Stimulated activated CD8-positive, alpha-beta memory T cell treated with anti-CD3 and anti-CD28 coated beads, Interleukin-15, amount 100 ng/mL, for 48 hours (primary cell): Measurements from ENCODE around the gene LHCGR.
"Not testable (repeated sequence)": the region's sequence is repeated elsewhere in the genome, so short reads cannot be mapped to it uniquely, and the experiment has no call there.

Source experiments
- DNase-seq, 2 donors: peaks; one replicate each; pipeline ENCODE4 v3.0.0-alpha.2; 2020; ENCODE audit warnings: low read depth in 2 of 2

LHCGR gene

DNA sequence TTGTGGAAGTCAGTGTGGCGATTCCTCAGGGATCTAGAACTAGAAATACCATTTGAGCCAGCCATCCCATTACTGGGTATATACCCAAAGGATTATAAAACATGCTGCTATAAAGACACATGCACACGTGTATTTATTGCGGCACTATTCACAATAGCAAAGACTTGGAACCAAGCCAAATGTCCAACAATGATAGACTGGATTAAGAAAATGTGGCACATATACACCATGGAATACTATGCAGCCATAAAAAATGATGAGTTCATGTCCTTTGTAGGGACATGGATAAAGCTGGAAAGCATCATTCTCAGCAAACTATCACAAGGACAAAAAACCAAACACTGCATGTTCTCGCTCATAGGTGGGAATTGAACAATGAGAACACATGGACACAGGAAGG lies 16.3 kb downstream of the LHCGR start:
- not testable (repeated sequence) for DNase-seq

DNA sequence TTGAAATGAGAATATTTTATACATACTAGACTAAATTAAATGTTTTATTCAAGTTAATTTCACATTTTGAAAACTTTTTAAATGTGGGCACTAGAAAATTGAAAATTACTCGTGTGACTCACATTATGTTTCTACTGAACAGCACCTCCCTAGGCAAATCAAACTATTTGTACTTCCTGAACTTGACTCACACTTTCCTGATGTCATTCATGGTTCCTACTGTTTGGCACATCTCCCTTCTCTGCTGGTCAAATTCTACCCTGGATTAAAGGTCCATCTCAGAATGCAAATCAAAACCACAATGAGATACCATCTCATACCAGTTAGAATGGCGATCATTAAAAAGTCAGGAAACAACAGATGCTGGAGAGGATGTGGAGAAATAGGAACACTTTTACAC lies 16.7 kb downstream of the LHCGR start:
- no peak for DNase-seq

DNA sequence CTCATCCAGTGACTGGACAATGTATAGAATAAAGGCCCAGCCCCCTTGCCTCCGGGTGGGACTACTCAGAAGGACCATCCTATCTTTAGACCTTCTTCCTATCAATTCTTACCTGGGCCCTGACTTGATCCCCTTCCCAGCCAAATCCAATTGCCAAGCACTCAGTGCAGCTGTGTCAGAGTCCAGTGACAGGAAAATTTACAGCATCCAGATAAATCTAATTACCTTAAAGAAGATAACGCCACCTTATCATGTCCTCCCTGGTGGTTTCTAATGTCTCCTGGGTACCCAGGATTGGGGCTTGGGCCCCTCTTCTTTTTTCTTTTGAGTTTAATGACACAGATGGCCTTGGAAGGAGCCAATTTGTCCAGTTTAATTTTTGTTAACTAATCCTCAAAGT lies 19.3 kb downstream of the LHCGR start:
- no peak for DNase-seq

DNA sequence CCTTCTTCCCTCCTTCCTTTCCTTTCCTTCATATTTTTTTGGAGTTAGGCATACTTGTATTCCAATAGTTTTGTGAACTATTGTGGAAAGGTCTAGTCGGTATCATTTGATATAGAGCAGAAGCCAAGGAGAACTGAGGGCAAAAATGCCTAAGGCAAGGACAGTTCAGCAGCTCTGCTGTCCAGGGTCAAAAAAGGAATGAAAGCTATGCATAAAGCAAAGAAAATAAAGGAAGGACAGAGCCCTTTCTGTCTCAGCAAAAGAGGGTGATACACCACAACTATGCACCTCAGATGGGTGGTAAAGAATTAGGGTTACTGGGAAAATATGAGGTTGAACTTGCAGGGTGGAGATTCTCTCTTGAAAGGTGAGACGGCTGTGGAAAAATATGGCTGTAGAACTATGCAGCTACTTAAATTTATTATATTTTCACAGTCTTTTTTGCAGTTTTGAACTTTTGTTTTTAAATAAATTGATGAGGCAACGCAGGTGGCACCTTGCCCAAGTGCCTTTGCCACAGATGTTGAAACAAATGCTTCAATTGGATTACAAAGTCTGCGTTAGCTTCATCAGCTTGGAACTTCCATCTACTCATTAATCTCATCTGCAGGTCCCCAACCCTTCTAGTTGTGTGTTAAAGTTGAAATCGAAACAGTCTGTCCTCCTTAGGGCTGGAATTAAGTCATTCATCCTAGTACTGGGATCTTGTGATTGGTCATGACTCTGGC lies 20.8 kb downstream of the LHCGR start:
- DNase-seq = no peak

DNA sequence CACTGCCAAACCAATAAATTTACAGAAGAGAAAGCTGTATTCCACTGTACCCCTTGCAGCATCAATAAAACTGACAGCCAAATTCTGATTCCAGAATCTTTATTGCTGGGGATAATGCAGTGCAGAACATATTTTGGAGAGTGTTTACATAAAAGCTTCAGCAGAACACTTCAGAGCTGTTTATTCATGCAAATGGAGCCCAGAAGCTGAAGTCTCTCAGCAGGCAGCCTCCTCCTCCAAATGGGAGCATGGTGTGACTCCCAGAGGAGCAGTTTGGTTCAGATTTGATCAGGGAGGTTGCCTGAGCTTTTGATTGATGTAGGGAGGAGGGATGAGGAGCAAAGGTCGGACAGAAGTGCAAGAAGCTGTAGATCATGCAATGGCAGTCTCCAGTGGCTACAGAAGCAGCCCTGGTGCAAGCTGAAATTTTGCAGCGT lies 22.4 kb downstream of the LHCGR start:
- no peak for DNase-seq

DNA sequence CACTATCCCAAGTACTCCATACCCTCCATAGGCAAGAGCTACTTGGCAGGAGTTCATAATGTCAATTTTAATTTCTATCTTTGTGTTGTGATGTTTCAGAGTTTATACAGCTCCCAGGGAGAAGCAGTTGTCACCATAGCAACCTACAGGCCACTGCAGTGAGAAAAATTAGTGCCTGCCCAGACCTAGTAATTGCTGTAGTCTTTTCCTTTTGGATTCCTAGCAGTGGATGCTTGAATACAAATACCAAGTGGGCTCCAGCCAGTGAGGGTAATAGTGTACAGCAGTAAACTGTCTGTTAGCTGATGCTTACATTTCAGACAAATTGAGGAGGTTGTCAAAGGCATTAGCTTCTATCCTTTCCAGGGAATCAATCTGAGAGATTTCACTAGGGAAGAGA lies 26.7 kb downstream of the LHCGR start:
- DNase-seq = no peak

DNA sequence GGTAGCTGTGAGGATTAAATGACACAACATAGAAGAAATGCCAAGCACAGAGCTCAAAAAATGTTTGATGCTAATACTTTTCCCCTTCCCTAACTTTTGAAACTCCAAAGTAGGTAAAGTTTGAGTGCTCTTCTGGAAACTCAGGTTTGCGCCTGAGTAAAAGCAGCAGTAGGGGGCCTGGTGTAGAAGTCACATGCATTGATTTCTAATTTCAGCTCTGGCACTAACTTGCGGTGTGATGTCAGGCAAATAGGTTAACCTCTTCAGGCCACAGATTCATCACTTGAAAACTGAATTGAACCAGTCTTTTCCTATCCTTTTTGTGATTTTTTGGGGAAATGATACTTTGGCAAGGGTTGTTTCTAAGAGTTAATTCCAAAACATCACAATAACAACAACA lies 27.2 kb downstream of the LHCGR start:
- no peak for DNase-seq

DNA sequence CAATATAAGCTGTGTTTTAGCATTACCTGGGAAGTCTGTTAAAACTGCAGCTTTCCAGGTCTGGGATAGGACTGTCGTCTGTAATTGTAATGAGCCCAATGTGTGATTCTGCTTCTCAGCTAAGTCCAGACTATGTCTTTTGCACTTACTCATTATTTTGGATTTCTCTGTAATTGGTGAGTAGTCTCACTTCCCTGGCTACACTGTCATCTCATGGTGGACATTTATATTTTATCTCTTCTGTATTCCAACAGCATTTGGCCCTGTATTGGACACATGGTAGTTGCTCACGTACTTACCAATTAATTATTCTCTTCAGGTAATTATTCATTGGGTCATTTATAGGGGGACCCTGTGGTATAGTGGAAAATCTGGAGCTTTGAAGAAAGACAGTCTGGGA lies 28.0 kb downstream of the LHCGR start:
- no peak for DNase-seq

DNA sequence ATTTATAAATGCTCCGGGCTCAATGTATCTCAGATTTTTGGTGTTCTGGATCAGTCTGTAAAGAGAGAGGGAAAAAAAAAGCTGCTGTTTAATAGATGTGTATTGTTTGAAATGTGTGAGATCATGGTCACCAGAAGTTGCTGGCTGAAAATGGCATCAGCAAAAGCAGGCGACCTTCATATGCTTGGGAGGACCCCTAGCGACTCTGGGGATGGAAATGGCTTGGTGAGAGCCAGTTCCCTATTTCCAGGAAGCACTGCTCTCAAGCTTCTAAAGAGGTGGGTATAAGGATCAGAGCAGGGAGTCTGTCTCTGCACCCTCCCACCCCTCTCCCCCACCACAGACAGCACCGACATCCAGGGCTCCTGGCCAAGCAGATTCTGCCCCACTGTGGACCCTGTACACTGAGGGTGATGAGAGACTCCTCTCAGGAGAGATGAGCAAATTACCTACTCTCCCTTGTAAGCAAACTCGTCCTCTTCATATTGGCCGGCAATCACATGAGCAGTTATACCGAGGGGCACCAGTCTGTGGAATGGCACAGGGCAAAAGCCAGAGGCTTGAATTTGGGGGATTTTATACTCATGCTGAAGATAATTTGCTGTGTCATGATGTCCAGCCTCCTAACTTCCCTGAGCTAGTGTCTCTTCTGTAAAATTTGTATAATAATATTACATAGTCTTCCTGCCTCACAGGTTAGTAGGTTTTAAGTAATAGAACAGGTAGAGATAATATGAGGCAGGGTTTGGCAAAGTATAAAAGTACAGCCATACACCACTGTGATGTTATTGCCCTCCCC lies 29.6 kb downstream of the LHCGR start:
- no peak for DNase-seq

DNA sequence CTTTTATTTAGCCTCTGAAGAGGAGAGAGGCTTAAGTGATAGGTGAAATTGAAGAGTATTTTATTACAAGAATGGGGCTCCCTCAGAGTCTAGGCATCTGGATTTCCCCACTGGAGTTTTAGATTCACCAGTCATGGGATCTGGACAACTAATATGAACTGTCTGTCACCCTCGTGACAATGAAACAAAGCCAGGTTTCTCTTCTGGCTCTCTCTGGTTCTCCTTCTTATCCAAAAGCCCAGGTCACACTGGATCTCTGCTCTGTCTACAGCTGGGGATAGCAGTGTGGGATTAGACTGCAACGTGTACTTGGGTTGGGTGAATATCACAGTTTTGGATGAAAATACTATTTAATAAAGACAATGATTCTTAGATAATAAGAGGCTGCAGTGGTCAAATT lies 31.2 kb downstream of the LHCGR start:
- DNase-seq = no peak

DNA sequence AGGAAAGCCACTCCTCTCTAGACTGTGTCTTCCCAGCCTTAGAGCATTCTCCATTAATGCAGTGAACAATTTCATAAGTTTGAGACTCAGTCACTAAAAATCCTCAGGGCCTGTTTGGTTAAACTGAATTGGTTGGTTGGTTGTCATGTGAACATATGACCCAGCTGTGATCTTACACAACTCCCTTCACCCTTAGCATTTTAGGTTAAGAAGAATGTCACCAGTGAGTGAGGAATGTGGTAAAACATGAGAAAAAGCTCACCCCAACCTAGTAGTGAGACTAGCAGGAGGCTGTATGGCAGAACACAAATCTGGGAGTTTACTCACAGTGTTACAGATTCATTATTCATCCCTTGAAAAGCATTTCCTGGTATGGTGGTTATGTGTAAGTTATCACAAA lies 32.4 kb downstream of the LHCGR start:
- no peak for DNase-seq

DNA sequence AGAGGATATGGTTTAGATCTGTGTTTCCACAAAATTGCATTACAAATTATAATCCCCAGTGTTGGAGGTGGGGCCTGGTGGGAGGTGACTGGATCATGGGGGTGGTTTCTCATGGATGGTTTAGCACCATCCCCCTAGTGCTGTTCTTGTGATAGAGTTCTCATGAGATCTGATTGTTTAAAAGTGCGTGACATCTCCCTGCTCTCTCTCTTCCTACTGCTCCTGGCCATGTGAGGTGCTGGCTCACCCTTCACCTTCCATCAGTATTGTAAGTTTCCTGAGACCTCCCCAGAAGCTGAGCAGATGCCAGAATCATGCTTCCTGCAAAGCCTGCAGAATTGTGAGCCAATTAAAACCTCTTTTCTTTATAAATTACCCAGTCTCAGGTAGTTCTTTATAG lies 33.1 kb downstream of the LHCGR start:
- no peak for DNase-seq

DNA sequence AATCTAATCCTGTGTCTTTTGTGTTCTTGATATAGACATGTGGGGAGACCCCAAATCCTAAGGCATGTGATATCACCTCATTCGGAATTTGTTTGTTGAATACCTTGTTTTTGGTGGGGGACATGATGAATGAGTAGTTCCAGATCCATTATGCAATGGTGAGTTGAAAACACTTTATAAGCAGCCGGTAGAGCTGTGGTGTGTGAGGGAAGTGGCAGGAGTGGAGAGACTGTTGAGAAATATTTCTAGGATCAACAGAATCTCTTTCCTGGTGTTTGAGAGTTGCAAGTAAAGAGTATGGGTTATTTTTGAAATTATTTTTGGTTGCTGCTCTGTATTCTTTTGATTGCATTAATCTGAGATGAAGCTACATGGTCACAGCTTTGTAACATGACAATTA lies 34.4 kb downstream of the LHCGR start:
- no peak for DNase-seq

DNA sequence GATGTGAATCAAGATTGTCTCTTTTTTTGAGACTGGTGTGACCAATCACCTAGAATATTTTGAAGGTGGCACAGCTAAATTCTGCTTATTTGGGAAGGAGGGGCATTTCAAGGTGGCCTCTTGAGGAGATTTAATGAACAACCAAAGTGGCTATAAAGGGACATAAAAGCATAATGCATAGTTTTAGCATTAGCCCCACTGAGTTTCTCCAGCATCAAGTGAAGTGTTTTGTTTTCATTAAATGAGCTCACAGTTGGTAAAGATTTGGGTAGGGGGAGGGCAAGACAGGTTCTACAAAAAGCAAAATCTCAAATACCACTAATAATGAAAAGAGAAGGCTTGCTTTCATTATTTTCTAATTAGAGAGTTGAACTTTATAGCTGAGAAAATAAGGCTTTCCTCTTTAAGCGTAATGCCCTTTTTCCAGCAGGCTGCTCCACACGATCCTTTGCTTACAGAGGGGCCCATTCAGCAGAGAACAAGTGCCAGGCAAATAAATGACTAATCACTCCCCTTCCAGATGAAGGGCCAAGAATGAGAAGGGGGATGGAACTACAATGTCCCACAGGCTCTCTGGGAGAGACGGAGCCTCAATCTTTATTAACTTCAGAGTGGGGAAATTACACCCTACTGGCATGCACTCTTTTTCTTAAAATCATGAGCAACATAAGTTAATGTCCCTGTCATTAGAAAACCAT lies 35.9 kb downstream of the LHCGR start:
- no peak for DNase-seq

DNA sequence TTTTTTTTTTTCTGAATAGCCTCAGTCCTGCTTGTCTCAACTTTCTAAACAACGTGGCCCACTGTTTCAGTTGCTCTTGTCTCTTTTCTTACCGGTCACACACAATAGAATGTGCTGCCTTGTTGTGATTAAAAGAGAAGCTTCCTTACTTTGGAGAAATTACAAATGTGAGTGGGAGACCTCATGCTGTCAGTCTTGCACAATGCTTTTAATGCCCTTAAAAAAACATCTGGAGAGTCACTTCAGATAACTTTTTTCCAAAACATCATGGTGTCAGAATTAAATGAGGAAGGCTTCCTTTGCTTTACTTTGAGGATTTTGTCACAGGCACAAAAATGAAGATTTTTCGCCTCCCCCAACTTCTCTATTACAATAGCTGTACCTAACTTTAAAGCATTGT lies 37.7 kb downstream of the LHCGR start:
- no peak for DNase-seq

DNA sequence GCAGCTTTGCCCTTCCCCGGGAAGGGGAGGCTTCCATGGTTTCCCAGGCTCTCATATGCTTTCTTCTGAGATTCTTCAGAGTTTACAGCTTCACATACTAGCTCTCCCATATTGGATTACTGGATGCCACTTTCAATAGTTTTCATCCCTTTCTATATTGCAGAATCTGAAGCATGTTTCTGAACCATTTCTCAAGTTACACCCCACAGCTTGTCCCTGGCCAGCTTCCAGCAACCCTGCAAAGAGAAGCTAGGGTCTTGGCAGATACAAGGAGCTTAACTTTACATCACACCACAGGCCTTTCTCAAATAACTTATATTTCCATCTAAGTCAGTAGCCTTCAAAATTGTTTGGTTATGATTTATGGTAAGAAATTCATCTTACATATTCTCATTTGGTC lies 39.6 kb downstream of the LHCGR start:
- no peak for DNase-seq

DNA sequence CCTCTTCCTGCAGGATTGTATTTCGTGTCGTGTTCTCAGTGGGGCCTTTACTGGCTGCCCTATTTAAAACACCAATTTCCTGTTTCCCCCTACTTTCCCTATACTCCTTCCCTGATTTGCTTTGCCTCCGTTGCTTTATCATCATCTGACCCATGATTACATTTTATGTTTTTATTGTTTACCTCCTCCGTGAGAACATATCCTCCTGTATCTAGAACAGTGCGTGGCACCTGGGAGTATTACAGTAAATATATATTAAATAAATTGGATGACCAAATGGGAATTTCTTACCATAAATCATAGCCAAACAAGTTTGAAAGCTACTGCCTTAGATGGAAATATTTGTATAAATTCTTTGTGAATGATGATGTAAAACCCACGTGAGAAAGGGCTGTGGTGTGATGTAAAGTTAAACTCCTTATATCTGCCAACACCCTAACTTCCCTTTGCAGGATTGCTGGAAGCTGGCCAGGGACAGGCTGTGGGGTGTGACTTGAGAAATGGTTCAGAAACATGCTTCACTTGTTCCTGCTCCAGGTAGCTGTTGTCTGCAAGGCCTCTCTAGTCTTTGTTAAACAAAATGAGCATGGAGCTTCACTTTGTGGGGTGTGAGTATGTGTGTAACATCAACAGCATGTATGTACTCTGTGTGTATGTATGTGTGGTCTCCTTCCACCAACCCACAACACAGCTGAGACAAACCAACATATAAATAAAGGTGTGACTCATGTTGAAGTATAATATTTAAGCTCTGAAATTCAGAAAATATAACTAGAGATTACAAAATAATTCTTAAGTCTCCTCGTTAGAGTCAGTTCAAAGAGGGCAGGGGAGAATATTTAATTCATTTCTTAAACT lies 40.3 kb downstream of the LHCGR start:
- no peak for DNase-seq

DNA sequence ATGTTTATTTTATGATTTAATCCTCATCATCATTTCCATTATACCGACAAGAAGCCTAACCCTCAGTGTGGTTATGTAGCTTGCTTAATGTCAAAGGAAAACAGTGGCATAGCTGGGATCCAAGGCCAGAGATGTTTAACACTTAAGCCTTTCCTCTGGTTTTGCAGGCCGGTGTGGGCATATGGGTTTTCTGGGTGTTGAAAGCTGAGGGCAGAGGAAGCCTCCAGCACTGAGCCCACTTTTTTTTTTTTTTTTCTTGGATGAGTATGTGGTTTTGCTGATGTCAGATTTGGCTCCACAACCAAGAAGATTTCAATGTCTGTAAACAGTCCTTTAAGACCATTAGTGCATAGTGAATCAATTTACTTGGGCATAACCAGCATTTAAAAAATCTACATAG lies 41.3 kb downstream of the LHCGR start:
- no peak for DNase-seq

DNA sequence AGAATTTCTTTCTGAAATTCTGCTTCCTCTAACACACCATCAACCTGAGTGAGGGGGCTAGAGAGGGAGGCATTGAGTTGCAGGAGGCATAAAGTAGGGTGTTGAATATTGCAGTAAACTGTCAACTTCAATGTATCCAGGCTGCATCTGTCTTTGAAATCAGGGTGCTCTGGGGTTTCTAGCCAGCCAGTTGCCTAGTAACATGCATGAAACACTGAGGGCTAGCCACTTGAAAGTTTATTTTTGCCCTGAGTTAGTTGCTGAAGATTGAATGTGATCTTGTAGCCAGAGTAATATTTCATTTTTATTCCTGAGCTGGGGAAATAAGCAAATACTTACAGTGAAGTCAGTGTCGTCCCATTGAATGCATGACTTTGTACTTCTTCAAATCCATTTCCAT lies 41.9 kb downstream of the LHCGR start:
- no peak for DNase-seq

DNA sequence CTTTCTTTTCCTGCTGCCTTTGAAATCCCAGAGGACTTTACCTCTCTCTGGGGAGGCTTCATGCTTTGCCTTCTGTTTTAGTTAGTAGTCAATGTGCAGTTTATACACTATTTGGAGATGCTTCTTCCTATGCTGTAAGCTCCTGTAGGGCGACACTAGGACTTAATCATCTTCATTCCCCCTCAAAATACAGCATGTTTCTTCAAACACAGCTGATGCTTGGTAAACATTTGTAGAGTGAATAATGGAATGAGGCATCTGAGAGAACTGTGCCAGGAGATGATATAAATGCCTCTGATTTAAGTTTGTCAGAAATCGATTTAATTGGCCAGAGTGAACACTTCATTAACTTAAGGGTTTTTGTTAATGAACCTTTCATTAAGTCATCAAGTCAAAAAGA lies 43.4 kb downstream of the LHCGR start:
- DNase-seq = no peak

DNA sequence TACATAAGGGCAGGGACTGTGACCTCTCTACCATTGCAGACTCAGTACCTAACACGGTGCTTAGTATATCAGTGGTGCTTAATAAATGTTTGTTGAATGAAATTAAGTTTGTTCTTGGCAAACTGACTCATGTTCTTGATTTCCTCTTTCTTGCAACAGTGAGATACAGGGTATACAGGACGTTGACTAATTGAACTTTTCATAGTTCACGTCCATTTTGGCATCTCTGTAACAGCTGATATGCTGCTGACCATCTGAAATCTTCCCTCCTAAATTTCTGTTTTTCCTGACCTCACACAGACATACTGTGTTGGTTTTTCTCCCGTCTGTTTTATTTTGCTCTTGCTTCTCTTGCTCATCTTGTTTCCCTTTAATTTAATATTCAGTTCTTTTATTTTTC lies 44.2 kb downstream of the LHCGR start:
- no peak for DNase-seq
